BLaER1 treated with 17β-estradiol and CSF1 and Interleukin-3, amounts not matched to agents 10 nM and 100 nM (cell line): Measurements from ENCODE around the gene TBC1D16.

Experiments
- H3K27ac ChIP-seq, 11 experiments: shearing (Covaris generic); formaldehyde crosslinking; 2 replicates each; pipeline ENCODE4 v1.8.1; 2022
- H3K27me3 ChIP-seq, 11 experiments: shearing (Covaris generic); formaldehyde crosslinking; 2 replicates each; pipeline ENCODE4 v1.8.1; 2022
- H3K36me3 ChIP-seq, 11 experiments: shearing (Covaris generic); formaldehyde crosslinking; 2 replicates each; pipeline ENCODE4 v1.8.1; 2022
- H3K4me1 ChIP-seq, 10 experiments: shearing (Covaris generic); formaldehyde crosslinking; 2 replicates each; pipeline ENCODE4 v1.8.1; 2022
- H3K4me2 ChIP-seq, 11 experiments: shearing (Covaris generic); formaldehyde crosslinking; 2 replicates each; pipeline ENCODE4 v1.8.1; 2022
- H3K4me3 ChIP-seq, 10 experiments: shearing (Covaris generic); formaldehyde crosslinking; 2 replicates each; pipeline ENCODE4 v1.8.1; 2022
- H3K9ac ChIP-seq, 11 experiments: shearing (Covaris generic); formaldehyde crosslinking; 2 replicates each; pipeline ENCODE4 v1.8.1; 2022
- H3K9me3 ChIP-seq, 11 experiments: shearing (Covaris generic); formaldehyde crosslinking; replicated peaks in 1 of 11; 2 replicates each; pipeline ENCODE4 v1.8.1; 2022
- H4K20me1 ChIP-seq, 11 experiments: shearing (Covaris generic); formaldehyde crosslinking; 2 replicates each; pipeline ENCODE4 v1.8.1; 2022
- Cebpa-rat ChIP-seq, 11 experiments: shearing (Covaris generic); IDR thresholded peaks; 2 replicates each; pipeline ENCODE4 v1.8.1; 2022

TBC1D16 gene

GRCh38 chr17:79891113-79891730 is 144.4 kb downstream of the TBC1D16 start:
- Histone ChIP-seq H3K9ac (no peak overlapping the region), H3K27ac (no peak overlapping the region), H3K36me3 (no peaks in the 10 kb centered on the region), H3K4me1 (peaks cover 0 to 22% (median 11%) of the 10 kb centered on the region in 10 experiments; a peak in 14 of 20 replicates), H3K27me3 (no peaks in the 10 kb centered on the region), H3K9me3 (no peaks in the 10 kb centered on the region), H3K4me2 (no peak overlapping the region), H3K4me3 (no peak overlapping the region), H4K20me1 (peaks cover 0 to 7% (median 0%) of the 10 kb centered on the region in 11 experiments; a peak in 1 of 22 replicates)
- no peak for TF ChIP-seq Cebpa-rat (IDR thresholded peaks at IDR 0.05)

- Histone ChIP-seq H3K27me3 (no peaks in the 10 kb centered on the region), H3K9ac (no peak overlapping the region), H3K4me1 (peaks cover 0 to 22% (median 11%) of the 10 kb centered on the region in 10 experiments; a peak in 14 of 20 replicates), H4K20me1 (peaks cover 0 to 7% (median 0%) of the 10 kb centered on the region in 11 experiments; a peak in 1 of 22 replicates), H3K27ac (no peak overlapping the region), H3K4me3 (no peak overlapping the region), H3K4me2 (no peak overlapping the region), H3K9me3 (no peaks in the 10 kb centered on the region), H3K36me3 (no peaks in the 10 kb centered on the region)
- no peak for TF ChIP-seq Cebpa-rat (IDR thresholded peaks at IDR 0.05)
These were observed 145.0 kb downstream of the TBC1D16 start for GRCh38 chr17:79890706-79891105.

GRCh38 chr17:79888811-79889634 is 146.6 kb downstream of the TBC1D16 start:
- no peaks in the 10 kb centered on the region for H3K36me3 ChIP-seq
- no peak for TF ChIP-seq Cebpa-rat (IDR thresholded peaks at IDR 0.05)
- no peak overlapping the region for H3K4me2 ChIP-seq
- no peaks in the 10 kb centered on the region for H3K9me3 ChIP-seq
- H3K4me3 ChIP-seq: no peak overlapping the region
- no peak overlapping the region for H3K27ac ChIP-seq
- peaks cover 0 to 22% (median 11%) of the 10 kb centered on the region in 10 experiments; a peak in 14 of 20 replicates for H3K4me1 ChIP-seq
- H3K27me3 ChIP-seq: no peaks in the 10 kb centered on the region
- H4K20me1 ChIP-seq: peaks cover 0 to 7% (median 0%) of the 10 kb centered on the region in 11 experiments; a peak in 1 of 22 replicates
- H3K9ac ChIP-seq: no peak overlapping the region

- Histone ChIP-seq H3K9ac (no peak overlapping the region), H3K9me3 (no peaks in the 10 kb centered on the region), H3K27ac (no peak overlapping the region), H3K36me3 (no peaks in the 10 kb centered on the region), H3K4me3 (no peak overlapping the region), H3K27me3 (no peaks in the 10 kb centered on the region), H3K4me2 (peak overlapping the region in 1 of 11 experiments; percentile 11; a peak in 1 of 22 replicates), H3K4me1 (peaks cover 0 to 19% (median 8%) of the 10 kb centered on the region in 10 experiments; a peak in 14 of 20 replicates), H4K20me1 (peaks cover 0 to 7% (median 0%) of the 10 kb centered on the region in 11 experiments; a peak in 1 of 22 replicates)
- TF ChIP-seq Cebpa-rat (IDR thresholded peaks at IDR 0.05): no peak
These were observed 147.6 kb downstream of the TBC1D16 start for GRCh38 chr17:79888009-79888540.

- peaks cover 0 to 7% (median 0%) of the 10 kb centered on the region in 11 experiments; a peak in 1 of 22 replicates for H4K20me1 ChIP-seq
- no peak overlapping the region for H3K27ac ChIP-seq
- no peak overlapping the region for H3K9ac ChIP-seq
- H3K9me3 ChIP-seq: no peaks in the 10 kb centered on the region
- no peak overlapping the region for H3K4me3 ChIP-seq
- no peaks in the 10 kb centered on the region for H3K27me3 ChIP-seq
- H3K4me1 ChIP-seq: peaks cover 0 to 14% (median 2%) of the 10 kb centered on the region in 10 experiments; a peak in 13 of 20 replicates
- no peak overlapping the region for H3K4me2 ChIP-seq
- H3K36me3 ChIP-seq: no peaks in the 10 kb centered on the region
- no peak for TF ChIP-seq Cebpa-rat (IDR thresholded peaks at IDR 0.05)
These were observed 148.2 kb downstream of the TBC1D16 start for GRCh38 chr17:79887451-79887991.

- Histone ChIP-seq H4K20me1 (no peaks in the 10 kb centered on the region), H3K4me2 (no peak overlapping the region), H3K27me3 (no peaks in the 10 kb centered on the region), H3K4me3 (no peak overlapping the region), H3K9ac (no peak overlapping the region), H3K27ac (no peak overlapping the region), H3K9me3 (no peaks in the 10 kb centered on the region), H3K36me3 (no peaks in the 10 kb centered on the region), H3K4me1 (peaks cover 0 to 3% (median 0%) of the 10 kb centered on the region in 10 experiments; a peak in 1 of 20 replicates)
- TF ChIP-seq Cebpa-rat (IDR thresholded peaks at IDR 0.05): no peak
These were observed 152.5 kb downstream of the TBC1D16 start for GRCh38 chr17:79883202-79883601.
